Mesodermal cell (in vitro differentiated cells): Measurements from ENCODE around the gene DNAJC30.

Experiments used
- H3K27ac ChIP-seq: 2 replicates; pipeline ENCODE4 v1.7.0; 2013; ENCODE audit warnings: mild to moderate bottlenecking, low read depth, low read length, moderate library complexity; ENCODE audit not compliant: severe bottlenecking
- H3K36me3 ChIP-seq: 2 replicates; pipeline ENCODE4 v1.7.1; 2013; ENCODE audit warnings: mild to moderate bottlenecking, low read length, moderate library complexity; ENCODE audit not compliant: control insufficient read depth, insufficient read depth
- H3K4me1 ChIP-seq: one replicate; pipeline ENCODE4 v1.7.1; 2013; ENCODE audit warnings: mild to moderate bottlenecking, low read length; ENCODE audit not compliant: insufficient read depth, control insufficient read depth, poor library complexity, severe bottlenecking
- H3K4me3 ChIP-seq: 2 replicates; pipeline ENCODE4 v1.7.0; 2013; ENCODE audit warnings: low read length, control low read depth, mild to moderate bottlenecking; ENCODE audit not compliant: insufficient read depth, poor library complexity, severe bottlenecking; ENCODE audit errors: extremely low read depth
- H3K9me3 ChIP-seq: 2 replicates; pipeline ENCODE4 v1.7.1; 2013; ENCODE audit warnings: mild to moderate bottlenecking, low read length, moderate library complexity; ENCODE audit not compliant: control insufficient read depth
- WGBS, 2 experiments: methylation state at CpG; one replicate each; pipeline ENCODE4 v1.1.5; 2013; ENCODE audit warnings: missing lambda C conversion rate in 2 of 2; ENCODE audit not compliant: insufficient coverage in 2 of 2; 5-methylcytosine and 5-hydroxymethylcytosine counted together

DNAJC30 gene

DNA sequence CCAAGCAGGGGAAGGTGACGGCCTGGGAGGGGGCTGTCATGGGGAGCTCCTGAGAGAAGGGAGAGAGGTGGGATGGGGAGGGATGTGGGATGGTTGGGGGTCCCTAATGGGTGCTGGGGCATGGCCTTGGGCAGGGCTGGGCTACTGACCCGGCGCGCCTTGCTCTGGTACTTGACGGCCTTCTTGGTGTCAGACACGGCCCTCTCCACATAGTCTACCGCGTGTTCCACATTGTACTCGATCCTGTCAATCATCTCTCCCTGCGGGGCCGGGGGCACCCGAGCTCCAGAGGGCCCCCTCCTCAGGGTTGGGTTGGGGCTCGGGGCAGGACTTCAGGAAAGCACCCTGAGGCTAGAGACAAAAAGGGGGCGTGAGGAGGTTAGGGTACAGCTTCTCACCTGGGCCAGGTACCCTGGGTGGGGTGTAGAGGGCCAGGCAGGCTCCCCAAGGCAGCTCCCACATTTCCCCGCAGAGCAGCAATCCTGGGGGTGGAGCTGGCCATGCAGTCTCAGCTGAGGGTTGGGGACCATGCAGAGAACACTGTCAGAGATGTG, 17.4 kb upstream of the DNAJC30 start:
- WGBS, 2 experiments = 95 to 96% methylated on average over 13 to 14 of the region's 15 CpGs
- Histone ChIP-seq H3K9me3 (no peaks in the 10 kb centered on the region), H3K4me3 (no peak overlapping the region), H3K27ac (no peak overlapping the region), H3K4me1 (peaks cover 5% of the 10 kb centered on the region), H3K36me3 (peaks cover 72% of the 10 kb centered on the region)

DNA sequence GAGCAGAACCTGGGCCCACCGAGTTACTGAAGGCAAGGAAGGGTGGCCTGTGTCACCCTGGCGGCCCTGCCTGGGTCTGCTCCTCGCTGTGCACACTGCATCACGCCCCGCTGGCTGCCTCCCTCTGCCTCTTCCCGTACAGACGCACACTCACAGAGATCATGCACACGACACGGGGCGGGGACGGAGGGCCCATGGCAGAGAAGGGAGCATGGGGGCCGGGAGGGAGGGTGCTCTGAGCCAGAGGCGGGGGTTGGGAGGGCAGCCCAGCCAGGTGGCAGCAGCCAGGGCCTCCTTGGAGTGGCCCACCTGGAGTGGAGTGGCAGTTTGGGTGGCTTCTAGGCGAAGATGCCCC, 16.8 kb upstream of the DNAJC30 start:
- no peak overlapping the region for H3K27ac ChIP-seq
- H3K9me3 ChIP-seq = no peaks in the 10 kb centered on the region
- H3K4me1 ChIP-seq = peaks cover 5% of the 10 kb centered on the region
- peaks cover 76% of the 10 kb centered on the region for H3K36me3 ChIP-seq
- H3K4me3 ChIP-seq = no peak overlapping the region
- 94 to 98% methylated on average over 14 of the region's 14 CpGs for WGBS, 2 experiments

DNA sequence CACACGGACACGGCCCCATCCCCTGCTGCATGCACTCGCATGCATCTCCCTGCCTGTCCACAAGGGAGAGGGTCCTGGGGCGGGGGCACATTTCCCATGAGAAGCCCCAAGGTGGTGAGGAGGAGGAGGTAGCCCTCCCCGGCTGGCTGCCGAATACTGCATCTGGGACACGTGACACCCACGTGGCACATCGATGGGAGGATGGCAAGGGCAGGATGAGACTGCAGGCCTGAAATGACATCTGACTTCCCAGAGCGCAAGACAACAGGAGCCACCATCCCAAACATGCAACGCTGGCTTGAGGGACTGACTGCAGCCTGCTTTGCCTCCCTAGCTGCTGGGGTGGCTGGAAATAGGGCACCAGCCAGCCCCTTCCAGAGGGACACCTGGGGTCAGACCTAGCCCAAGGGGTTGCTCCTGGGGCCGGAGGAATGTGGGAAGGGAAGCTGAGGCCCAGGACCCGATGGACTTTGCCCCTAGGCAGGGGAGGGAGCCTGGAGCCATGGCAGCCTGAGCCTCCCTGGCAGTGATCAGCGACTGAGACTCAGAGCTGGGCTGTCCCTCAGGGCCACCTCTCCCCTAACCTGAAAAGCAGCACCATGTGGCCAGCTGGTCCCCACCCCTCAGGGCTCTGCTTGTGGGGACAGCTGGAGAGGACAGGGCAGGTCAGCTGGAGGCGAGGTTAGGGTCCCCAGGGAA, 16.3 kb upstream of the DNAJC30 start:
- H3K27ac ChIP-seq = no peak overlapping the region
- H3K4me3 ChIP-seq = no peak overlapping the region
- 93 to 95% methylated on average over 13 of the region's 15 CpGs for WGBS, 2 experiments
- H3K9me3 ChIP-seq = no peaks in the 10 kb centered on the region
- H3K4me1 ChIP-seq = peaks cover 5% of the 10 kb centered on the region
- peaks cover 77% of the 10 kb centered on the region for H3K36me3 ChIP-seq

DNA sequence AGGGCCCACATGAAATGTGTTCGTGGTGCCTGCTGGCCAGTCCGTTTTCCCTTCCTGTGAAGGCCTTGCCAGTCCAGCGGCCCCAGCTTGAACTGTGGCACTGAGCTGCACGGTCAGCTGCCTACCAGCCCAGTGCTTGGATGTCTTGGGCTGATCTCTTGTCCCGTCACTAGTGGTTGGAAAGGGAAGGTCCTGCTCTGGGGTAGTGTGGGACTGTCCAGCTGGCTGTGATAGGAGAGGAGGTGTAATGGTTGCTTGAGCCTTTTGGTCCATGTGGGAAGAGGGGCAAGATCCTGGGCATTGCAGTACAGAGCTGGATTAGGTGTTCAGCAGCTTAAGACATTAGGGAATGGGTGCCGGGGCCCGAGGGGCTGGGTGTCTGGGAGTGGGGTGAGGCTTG, 15.2 kb upstream of the DNAJC30 start:
- peaks cover 2% of the 10 kb centered on the region for H3K4me1 ChIP-seq
- peaks cover 84% of the 10 kb centered on the region for H3K36me3 ChIP-seq
- no peak overlapping the region for H3K27ac ChIP-seq
- H3K4me3 ChIP-seq = no peak overlapping the region
- WGBS, 2 experiments = 94 to 96% methylated on average over 2 to 5 of the region's 7 CpGs
- H3K9me3 ChIP-seq = no peaks in the 10 kb centered on the region

DNA sequence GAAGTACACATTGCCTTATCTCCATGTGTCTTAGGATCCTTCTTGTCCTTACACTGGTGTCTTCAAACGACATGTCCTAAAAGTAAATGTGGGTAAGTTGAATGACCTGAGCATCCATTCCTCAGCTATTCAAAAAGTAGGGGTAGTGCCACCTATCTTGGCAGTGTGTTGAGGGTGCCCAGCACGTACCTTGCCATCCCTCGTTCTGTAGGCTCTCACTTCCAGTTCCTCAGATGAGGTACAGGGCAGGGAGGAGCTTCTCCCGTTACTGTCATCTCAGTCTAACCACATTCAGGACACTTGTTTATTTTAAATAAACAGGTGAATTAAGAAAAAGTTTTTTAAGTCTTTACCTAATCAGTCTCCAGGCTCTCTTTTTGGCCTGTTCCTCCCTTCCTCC, 13.1 kb upstream of the DNAJC30 start:
- H3K4me1 ChIP-seq = no peaks in the 10 kb centered on the region
- H3K36me3 ChIP-seq = peaks cover 85% of the 10 kb centered on the region
- H3K27ac ChIP-seq = no peak overlapping the region

DNA sequence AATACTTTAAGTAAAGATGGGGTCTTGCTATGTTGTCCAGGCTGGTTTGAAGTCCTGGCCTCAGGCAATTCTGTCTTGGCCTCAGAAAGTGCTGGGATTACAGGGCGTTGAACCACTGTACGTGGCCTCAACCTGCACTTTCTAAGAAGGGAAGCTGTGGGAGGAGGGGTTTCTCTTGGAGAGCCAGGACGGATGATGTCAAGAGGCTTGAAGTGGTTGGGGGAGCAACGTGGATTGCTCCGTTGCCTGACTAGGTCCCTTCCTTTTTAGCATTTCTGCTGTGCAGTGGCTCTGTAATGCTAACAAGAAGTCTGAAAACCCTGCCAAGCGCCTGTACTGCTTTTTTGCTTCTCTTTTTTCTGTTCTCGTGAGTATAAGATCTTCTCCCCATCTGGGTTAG, 7.4 kb upstream of the DNAJC30 start:
- Histone ChIP-seq H3K4me3 (no peak overlapping the region), H3K36me3 (peaks cover 92% of the 10 kb centered on the region)
- WGBS, 2 experiments = 89 to 92% methylated on average over 2 to 6 of the region's 7 CpGs

More for the DNA sequence above, 13.1 kb upstream of the DNAJC30 start:
- Histone ChIP-seq H3K4me3 (no peak overlapping the region), H3K9me3 (no peaks in the 10 kb centered on the region)
- WGBS, 2 experiments = 90 to 100% methylated on average over 1 to 2 of the region's 4 CpGs

DNA sequence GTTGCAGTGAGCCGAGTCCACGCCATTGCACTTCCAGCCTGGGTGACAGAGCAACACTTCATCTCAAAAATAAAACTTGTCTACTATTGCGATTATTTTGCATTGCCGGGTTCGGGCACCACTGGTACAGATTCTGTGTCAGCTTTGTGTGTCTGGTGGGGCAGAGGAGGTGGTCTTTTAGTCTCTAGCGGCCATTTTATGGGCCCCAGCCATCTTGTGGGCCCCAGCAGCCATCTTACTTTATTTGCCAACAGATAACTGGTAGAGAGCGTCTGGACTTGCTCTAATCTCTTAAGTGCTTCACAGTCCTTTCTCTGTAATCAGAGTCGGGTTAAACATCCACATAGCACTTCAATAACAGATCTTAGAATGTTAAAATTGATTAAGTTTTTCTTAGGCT, 5.0 kb upstream of the DNAJC30 start:
- H3K36me3 ChIP-seq = peaks cover 73% of the 10 kb centered on the region

More for the DNA sequence above, 7.4 kb upstream of the DNAJC30 start:
- Histone ChIP-seq H3K4me1 (no peaks in the 10 kb centered on the region), H3K9me3 (no peaks in the 10 kb centered on the region), H3K27ac (no peak overlapping the region)

DNA sequence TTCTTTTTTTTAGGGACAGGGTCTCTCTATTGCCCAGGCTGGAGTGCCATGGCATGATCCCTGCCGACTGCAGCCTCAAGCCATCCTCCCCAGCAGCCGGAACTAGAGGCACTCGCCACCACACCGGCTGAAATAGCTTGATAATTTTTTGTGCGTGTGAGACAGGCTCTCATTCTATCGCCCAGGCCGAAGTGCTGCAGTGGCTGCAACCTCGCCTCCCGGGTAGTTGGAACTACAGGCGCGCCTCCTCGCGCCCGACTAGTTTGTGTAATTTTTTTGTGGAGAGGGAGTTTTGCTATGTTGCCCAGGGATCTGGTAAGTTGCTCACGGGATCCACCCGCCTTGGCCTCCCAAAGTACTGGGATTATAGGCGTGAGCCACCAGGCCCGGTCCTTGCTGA, 2.1 kb upstream of the DNAJC30 start:
- 94 to 100% methylated on average over 12 to 17 of the region's 18 CpGs for WGBS, 2 experiments
- Histone ChIP-seq H3K4me3 (no peak overlapping the region), H3K36me3 (peaks cover 43% of the 10 kb centered on the region), H3K4me1 (peaks cover 17% of the 10 kb centered on the region), H3K9me3 (no peaks in the 10 kb centered on the region), H3K27ac (no peak overlapping the region)

More for the DNA sequence above, 5.0 kb upstream of the DNAJC30 start:
- 88 to 100% methylated on average over 1 to 7 of the region's 8 CpGs for WGBS, 2 experiments
- Histone ChIP-seq H3K27ac (no peak overlapping the region), H3K9me3 (no peaks in the 10 kb centered on the region), H3K4me1 (peaks cover 5% of the 10 kb centered on the region), H3K4me3 (no peak overlapping the region)

DNA sequence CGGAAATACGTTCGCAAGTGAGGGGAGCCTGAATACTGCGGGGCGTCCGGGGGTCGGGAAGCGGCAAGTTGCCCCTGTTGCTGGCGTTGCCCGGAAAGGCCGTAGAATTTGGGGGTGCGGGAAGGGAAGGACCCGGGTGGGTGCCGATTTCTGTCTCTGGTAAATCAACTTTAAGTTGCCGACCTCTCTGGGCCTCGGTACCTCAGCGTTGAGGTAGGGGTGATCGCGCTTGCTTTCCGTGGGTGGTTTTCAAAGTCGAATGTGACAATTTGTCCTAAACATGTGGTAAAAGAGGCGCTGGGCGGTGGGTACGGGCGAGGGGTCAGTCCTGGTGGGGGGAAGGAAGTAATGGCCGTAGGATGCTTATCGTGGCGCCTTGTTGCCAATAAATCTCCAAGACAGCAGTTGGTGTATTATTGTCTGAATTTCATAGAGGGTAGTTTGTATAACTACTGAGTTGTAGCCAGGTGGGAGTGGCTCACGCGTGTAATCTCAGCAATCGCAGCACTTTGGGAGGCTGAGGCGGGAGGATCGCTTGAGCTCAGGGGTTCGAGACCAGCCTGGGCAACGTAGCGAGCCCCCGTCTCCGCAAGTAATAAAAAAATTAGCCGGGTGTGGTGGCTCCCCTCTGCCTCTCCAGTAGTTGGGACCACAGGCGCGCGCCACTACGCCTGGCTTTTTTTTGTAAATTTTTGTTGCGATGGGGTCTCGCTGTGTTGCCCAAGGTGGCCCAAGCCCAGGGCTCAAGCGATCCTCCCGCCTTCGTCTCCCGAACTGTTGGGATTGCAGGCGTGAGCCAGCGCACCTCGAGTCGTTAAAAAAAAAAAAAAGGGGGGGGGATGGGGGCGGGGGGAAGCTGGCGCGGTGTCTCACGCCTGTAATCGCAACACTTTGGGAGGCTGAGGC, 788 bp upstream of the DNAJC30 start:
- Histone ChIP-seq H3K9me3 (no peaks in the 10 kb centered on the region), H3K4me3 (peak overlapping the region; percentile 99), H3K4me1 (peaks cover 17% of the 10 kb centered on the region), H3K36me3 (peaks cover 37% of the 10 kb centered on the region), H3K27ac (peak overlapping the region; percentile 59)
- WGBS, 2 experiments = 24 to 33% methylated on average over 48 to 52 of the region's 58 CpGs

DNA sequence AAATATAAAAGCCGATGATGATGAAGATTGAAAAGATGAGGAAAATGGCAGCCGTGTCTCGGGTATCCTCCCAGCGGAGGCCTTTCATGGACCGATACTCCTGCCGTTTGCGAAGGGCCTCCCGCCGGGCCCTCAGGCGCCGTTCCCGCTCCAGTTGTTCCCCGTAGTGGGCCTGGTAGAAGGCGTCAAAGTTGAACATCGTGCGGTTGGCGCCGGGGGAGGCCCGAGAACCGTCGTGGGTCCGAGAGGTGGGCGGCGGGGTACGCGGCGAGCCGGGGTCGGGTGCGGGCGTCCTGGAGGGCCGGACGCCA, 553 bp downstream of the DNAJC30 start:
- Histone ChIP-seq H3K9me3 (no peaks in the 10 kb centered on the region), H3K27ac (no peak overlapping the region), H3K4me1 (peaks cover 17% of the 10 kb centered on the region), H3K36me3 (peaks cover 36% of the 10 kb centered on the region), H3K4me3 (peak overlapping the region; percentile 99)
- WGBS, 2 experiments = 1% methylated on average over 31 to 32 of the region's 33 CpGs
